Ishikawa (cell line): ENCODE results near the gene NDUFAF4.

Source experiments
- CEBPB ChIP-seq: IDR thresholded peaks from 2 replicates; pipeline ENCODE4 v1.6.1; 2012
- CREB1 ChIP-seq: IDR thresholded peaks from 2 replicates; pipeline ENCODE4 v1.6.1; 2012; ENCODE audit warnings: low read depth
- EGR1 ChIP-seq: IDR thresholded peaks from 2 replicates; pipeline ENCODE4 v1.6.1; 2012
- EP300 ChIP-seq: IDR thresholded peaks from 2 replicates; pipeline ENCODE4 v1.6.1; 2012; ENCODE audit warnings: borderline replicate concordance
- FOXM1 ChIP-seq: IDR thresholded peaks from 2 replicates; pipeline ENCODE4 v1.6.1; 2012; ENCODE audit warnings: low read depth, borderline replicate concordance
- MAX ChIP-seq: IDR thresholded peaks from 2 replicates; pipeline ENCODE4 v1.6.1; 2012
- NFIC ChIP-seq: IDR thresholded peaks from 2 replicates; pipeline ENCODE4 v1.6.1; 2012
- RAD21 ChIP-seq: IDR thresholded peaks from 2 replicates; pipeline ENCODE4 v1.6.1; 2012; ENCODE audit warnings: low read depth
- REST ChIP-seq: IDR thresholded peaks from 2 replicates; pipeline ENCODE4 v1.6.1; 2012; ENCODE audit warnings: low read depth, mild to moderate bottlenecking
- TAF1 ChIP-seq: IDR thresholded peaks from 2 replicates; pipeline ENCODE4 v1.6.1; 2012; ENCODE audit warnings: low read depth, mild to moderate bottlenecking
- TCF12 ChIP-seq: IDR thresholded peaks from 2 replicates; pipeline ENCODE4 v1.6.1; 2012; ENCODE audit warnings: low read depth
- TEAD4 ChIP-seq: IDR thresholded peaks from 2 replicates; pipeline ENCODE4 v1.6.1; 2012
- USF1 ChIP-seq: IDR thresholded peaks from 2 replicates; pipeline ENCODE4 v1.6.1; 2012
- YY1 ChIP-seq: IDR thresholded peaks from 2 replicates; pipeline ENCODE4 v1.6.1; 2012; ENCODE audit warnings: low read depth
- ZBTB7A ChIP-seq: IDR thresholded peaks from 2 replicates; pipeline ENCODE4 v1.6.1; 2012; ENCODE audit warnings: low read depth

Gene NDUFAF4

GRCh38 chr6:96864216-96865054, 33.3 kb downstream of the NDUFAF4 start:
- no peak for TF ChIP-seq NFIC
- no peak for TF ChIP-seq FOXM1
- TF ChIP-seq TCF12, result no peak
- no peak for TF ChIP-seq TEAD4
- no peak for TF ChIP-seq YY1
- no peak for TF ChIP-seq MAX
- TF ChIP-seq USF1, result no peak
- no peak for TF ChIP-seq RAD21
- no peak for TF ChIP-seq CREB1
- no peak for TF ChIP-seq EGR1
- TF ChIP-seq EP300, result no peak
- no peak for TF ChIP-seq REST
- no peak for TF ChIP-seq ZBTB7A
- no peak for TF ChIP-seq CEBPB
- no peak for TF ChIP-seq TAF1

- TF ChIP-seq USF1 (no peak), EP300 (no peak), CEBPB (no peak), REST (no peak), TCF12 (no peak), FOXM1 (no peak)
These were observed 35.1 kb downstream of the NDUFAF4 start for GRCh38 chr6:96862560-96862959.

GRCh38 chr6:96861588-96861987, 36.1 kb downstream of the NDUFAF4 start:
- TF ChIP-seq CREB1 (no peak), TCF12 (no peak), ZBTB7A (no peak), FOXM1 (no peak), YY1 (no peak), EGR1 (no peak), REST (no peak), MAX (no peak), USF1 (no peak), TEAD4 (no peak), EP300 (no peak), TAF1 (no peak), CEBPB (no peak), RAD21 (no peak), NFIC (no peak)

- TF ChIP-seq NFIC (no peak), CREB1 (no peak), EP300 (no peak), USF1 (no peak), ZBTB7A (no peak), TAF1 (no peak), TCF12 (no peak), CEBPB (no peak)
These were observed 40.8 kb downstream of the NDUFAF4 start for GRCh38 chr6:96856856-96857255.
